Tibial nerve (tissue), 4 donors: ENCODE data around the gene ARHGAP21. TPM values are rescaled to one million over a fixed set of nuclear protein-coding genes. Genes with fewer than 3 reads are reported as not detected.

Experiments used
- DNase-seq, 2 donors: peaks; one replicate each; pipeline ENCODE4 v3.0.0-alpha.2; 2019; ENCODE audit warnings: low spot score in 2 of 2
- H3K27ac ChIP-seq, 4 donors: fragments of 200-600 bp; sonication (generic) in 3 of 4; one replicate each; pipeline ENCODE4 v1.5.1; 2017 to 2019; ENCODE audit warnings: mild to moderate bottlenecking in 1 of 4
- H3K27me3 ChIP-seq, 2 donors: fragments of 200-600 bp; sonication (generic) in 1 of 2; one replicate each; pipeline versions ENCODE4 v1.5.1 to v1.6.0; 2017 to 2019
- H3K36me3 ChIP-seq, 3 donors: fragments of 200-600 bp; sonication (generic); one replicate each; pipeline ENCODE4 v1.5.1; 2018 to 2019
- H3K4me1 ChIP-seq, 4 donors: fragments of 200-600 bp; sonication (generic) in 3 of 4; one replicate each; pipeline ENCODE4 v1.5.1; 2017 to 2019
- H3K4me3 ChIP-seq, 4 donors: fragments of 200-600 bp; sonication (generic) in 3 of 4; one replicate each; pipeline ENCODE4 v1.5.1; 2017 to 2019; ENCODE audit warnings: mild to moderate bottlenecking in 1 of 4, moderate library complexity in 1 of 4
- H3K9me3 ChIP-seq, 4 donors: fragments of 200-600 bp; sonication (generic) in 3 of 4; one replicate each; pipeline ENCODE4 v1.5.1; 2017 to 2019
- CTCF ChIP-seq, 5 experiments: fragments of 200-600 bp in 3 of 5; fragments of 450-650 bp in 2 of 5; sonication (generic) in 3 of 5; IDR thresholded peaks; one replicate each; pipeline ENCODE4 v1.5.1; 2016 to 2019; ENCODE audit warnings: antibody characterized with exemption in 5 of 5, mild to moderate bottlenecking in 3 of 5, moderate library complexity in 2 of 5
- EP300 ChIP-seq, 2 donors: sonication (generic); formaldehyde crosslinking; IDR thresholded peaks; one replicate each; pipeline ENCODE4 v1.6.1; 2017; ENCODE audit warnings: antibody characterized with exemption in 2 of 2, mild to moderate bottlenecking in 1 of 2
- POLR2A ChIP-seq, 2 donors: fragments of 450-650 bp; IDR thresholded peaks; one replicate each; pipeline ENCODE4 v1.6.1; 2017; ENCODE audit warnings: antibody characterized with exemption in 2 of 2, mild to moderate bottlenecking in 2 of 2, moderate library complexity in 2 of 2
- WGBS, 2 donors: methylation state at CpG; one replicate each; pipeline ENCODE4 v1.1.5; 2018; 5-methylcytosine and 5-hydroxymethylcytosine counted together
- total RNA-seq, 4 donors: library from RNA; depleted of rRNA; stranded (reverse); fragments of >200 nt; gene quantifications; one replicate each; pipeline ENCODE4 v1.1.0, GENCODE V29; 2016

ARHGAP21 gene
- total RNA-seq, 4 donors from 2014 or later = 56.7 to 116 (median 80.2) TPM

- 54 to 56% methylated on average over 22 of the region's 22 CpGs for WGBS, 2 donors
- Histone ChIP-seq H3K27me3 (no peaks in the 10 kb centered on the region), H3K9me3 (no peaks in the 10 kb centered on the region), H3K4me3 (no peak overlapping the region), H3K36me3 (peaks cover 0 to 10% (median 0%) of the 10 kb centered on the region in 3 donors), H3K27ac (no peak overlapping the region), H3K4me1 (peaks cover 0 to 13% (median 0%) of the 10 kb centered on the region in 4 donors)
- peak in 3 of 5 experiments; percentile 13 to 21 (median 19) for TF ChIP-seq CTCF (IDR thresholded peaks at IDR 0.05)
- no peak for TF ChIP-seq POLR2A (IDR thresholded peaks at IDR 0.05)
- DNase-seq = no peak
Observed at GRCh38 chr10:24552346-24553016, 171.2 kb downstream of the ARHGAP21 start.

- no peak overlapping the region for H3K4me3 ChIP-seq
- peaks cover 0 to 4% (median 0%) of the 10 kb centered on the region in 4 donors for H3K4me1 ChIP-seq
- no peaks in the 10 kb centered on the region for H3K9me3 ChIP-seq
- WGBS, 2 donors = 63 to 72% methylated on average over 2 of the region's 2 CpGs
- no peak for TF ChIP-seq CTCF (IDR thresholded peaks at IDR 0.05)
- no peak for TF ChIP-seq EP300 (IDR thresholded peaks at IDR 0.05)
- TF ChIP-seq POLR2A (IDR thresholded peaks at IDR 0.05) = no peak
- H3K36me3 ChIP-seq = peaks cover 0 to 14% (median 0%) of the 10 kb centered on the region in 3 donors
- no peak for DNase-seq
- H3K27me3 ChIP-seq = no peaks in the 10 kb centered on the region
- H3K27ac ChIP-seq = no peak overlapping the region
Observed at GRCh38 chr10:24551161-24551560, 172.5 kb downstream of the ARHGAP21 start.

- 90 to 93% methylated on average over 10 of the region's 10 CpGs for WGBS, 2 donors
- Histone ChIP-seq H3K9me3 (no peaks in the 10 kb centered on the region), H3K4me1 (peaks cover 0 to 4% (median 0%) of the 10 kb centered on the region in 4 donors), H3K36me3 (peaks cover 0 to 19% (median 0%) of the 10 kb centered on the region in 3 donors), H3K4me3 (no peak overlapping the region), H3K27me3 (no peaks in the 10 kb centered on the region), H3K27ac (no peak overlapping the region)
- TF ChIP-seq CTCF (IDR thresholded peaks at IDR 0.05) (no peak), POLR2A (IDR thresholded peaks at IDR 0.05) (no peak), EP300 (IDR thresholded peaks at IDR 0.05) (no peak)
- no peak for DNase-seq
Observed at GRCh38 chr10:24550680-24551079, 173.0 kb downstream of the ARHGAP21 start.

GRCh38 chr10:24545585-24545984, 178.1 kb downstream of the ARHGAP21 start:
- no peak overlapping the region for H3K4me3 ChIP-seq
- H3K27me3 ChIP-seq = no peaks in the 10 kb centered on the region
- peaks cover 0 to 70% (median 0%) of the 10 kb centered on the region in 3 donors for H3K36me3 ChIP-seq
- no peak for DNase-seq
- no peaks in the 10 kb centered on the region for H3K4me1 ChIP-seq
- no peaks in the 10 kb centered on the region for H3K9me3 ChIP-seq
- H3K27ac ChIP-seq = no peak overlapping the region
- WGBS, 2 donors = 94 to 95% methylated on average over 3 of the region's 3 CpGs
- TF ChIP-seq POLR2A (IDR thresholded peaks at IDR 0.05) (no peak), EP300 (IDR thresholded peaks at IDR 0.05) (no peak), CTCF (IDR thresholded peaks at IDR 0.05) (no peak)

GRCh38 chr10:24544776-24545175, 178.9 kb downstream of the ARHGAP21 start:
- Histone ChIP-seq H3K27me3 (no peaks in the 10 kb centered on the region), H3K9me3 (no peaks in the 10 kb centered on the region), H3K4me3 (no peak overlapping the region), H3K36me3 (peaks cover 0 to 78% (median 0%) of the 10 kb centered on the region in 3 donors), H3K4me1 (no peaks in the 10 kb centered on the region), H3K27ac (no peak overlapping the region)
- WGBS, 2 donors = 93% methylated on average over 10 of the region's 10 CpGs
- no peak for TF ChIP-seq CTCF (IDR thresholded peaks at IDR 0.05)
- TF ChIP-seq POLR2A (IDR thresholded peaks at IDR 0.05) = no peak
- TF ChIP-seq EP300 (IDR thresholded peaks at IDR 0.05) = no peak
- DNase-seq = no peak
